Panc1 (cell line): Measurements from ENCODE around the gene RRP1. TPM values are rescaled to one million over a fixed set of nuclear protein-coding genes. Genes with fewer than 3 reads are reported as not detected.

ENCODE experiments used
- ATAC-seq: fragments of 200-7000 bp; cut with Tn5 transposase; 2 replicates; pipeline ENCODE4 v1.9.1; 2020; ENCODE audit warnings: mild to moderate bottlenecking, moderate library complexity
- BruUV-seq: library from RNA; stranded (reverse); fragments of 400-500 nt; replicated peaks from 2 replicates; lab custom pipeline; 2021; lab: Mats Ljungman, UMichigan
- CTCF ChIA-PET: fragments of 300-600 bp; sonication (Branson Sonifier 250); formaldehyde crosslinking; loops from one replicate; lab custom pipeline; 2022; ENCODE audit warnings: antibody characterized with exemption; lab: Charles Lee
- POLR2A ChIA-PET: fragments of 300-600 bp; sonication (Branson Sonifier 250); formaldehyde crosslinking; loops from one replicate; lab custom pipeline; 2022; ENCODE audit warnings: antibody characterized with exemption; lab: Charles Lee
- DNase-seq: peaks from one replicate; pipeline ENCODE4 v3.0.0-alpha.2; 2010; ENCODE audit warnings: low read depth, low spot score
- H3K27ac ChIP-seq: 2 replicates; pipeline ENCODE4 v1.5.1; 2011; ENCODE audit warnings: mild to moderate bottlenecking, low read length, inconsistent platforms
- H3K27me3 ChIP-seq: fragments of 200-500 bp; sonication (Bioruptor generic); 2 replicates; pipeline ENCODE4 v1.6.0; 2014; ENCODE audit warnings: low read length, inconsistent platforms; ENCODE audit not compliant: control insufficient read depth, insufficient read depth
- H3K36me3 ChIP-seq: fragments of 200-500 bp; sonication (Bioruptor generic); 2 replicates; pipeline ENCODE4 v1.5.1; 2014; ENCODE audit warnings: inconsistent platforms, mild to moderate bottlenecking, low read length, moderate library complexity; ENCODE audit not compliant: control insufficient read depth, insufficient read depth
- H3K4me1 ChIP-seq: 2 replicates; pipeline ENCODE4 v1.5.1; 2011; ENCODE audit warnings: inconsistent platforms, mild to moderate bottlenecking, low read length, moderate library complexity; ENCODE audit not compliant: control insufficient read depth, insufficient read depth
- H3K4me3 ChIP-seq, 2 experiments: 2 replicates each; pipeline ENCODE4 v1.5.1; 2011 to 2012; ENCODE audit warnings: low read depth in 2 of 2, low read length in 2 of 2, mild to moderate bottlenecking in 2 of 2, inconsistent platforms in 1 of 2, moderate library complexity in 1 of 2
- H3K9me3 ChIP-seq: fragments of 200-500 bp; sonication (Bioruptor generic); 2 replicates; pipeline ENCODE4 v1.5.1; 2014; ENCODE audit warnings: low read depth, mild to moderate bottlenecking, inconsistent platforms, low read length, moderate library complexity; ENCODE audit not compliant: control insufficient read depth, insufficient read depth
- CTCF ChIP-seq: fragments of 450-650 bp; IDR thresholded peaks from 2 replicates; pipeline ENCODE4 v1.5.1; 2017; ENCODE audit warnings: mild to moderate bottlenecking
- POLR2AphosphoS5 ChIP-seq: IDR thresholded peaks from 2 replicates; pipeline ENCODE4 v1.6.1; 2012; ENCODE audit warnings: mild to moderate bottlenecking, low read depth, low read length, moderate library complexity
- SIN3A ChIP-seq: IDR thresholded peaks from 2 replicates; pipeline ENCODE4 v1.6.1; 2012; ENCODE audit warnings: low read depth, mild to moderate bottlenecking, low read length, moderate library complexity, borderline replicate concordance; ENCODE audit not compliant: insufficient read depth
- TCF7L2 ChIP-seq: IDR thresholded peaks from 2 replicates; pipeline ENCODE4 v1.6.1; 2011; ENCODE audit warnings: mild to moderate bottlenecking, low read depth, low read length, inconsistent platforms
- in situ Hi-C: cut with HindIII; loops from 2 replicates; pipeline ENCODE4 v1.10.0; 2016; ENCODE audit warnings: low sequenced_read_pairs, low pct_unique_long_range_greater_than_20kb
- intact Hi-C: fragments of 100-400 bp; cut with micrococcal nuclease; formaldehyde crosslinking; loops from one replicate; pipeline ENCODE4 v1.10.0; 2022; ENCODE audit not compliant: unreplicated experiment
- total RNA-seq: library from RNA; stranded (reverse); gene quantifications from one replicate; pipeline ENCODE4 v1.2.1, GENCODE V29; 2021; ENCODE audit not compliant: unreplicated experiment
- TF ChIP-seq, protein P1 (sequence below), 2 experiments: IDR thresholded peaks; 2 replicates each; pipeline ENCODE4 v1.6.1; 2011 to 2012; ENCODE audit warnings: low read depth in 2 of 2, control low read depth in 1 of 2, low read length in 1 of 2, mild to moderate bottlenecking in 1 of 2, moderate library complexity in 1 of 2; ENCODE audit not compliant: insufficient read depth in 1 of 2

RRP1 gene
- total RNA-seq, 1 experiment from 2014 or later: 41.8 TPM

- Histone ChIP-seq H3K27me3 (no peaks in the 10 kb centered on the region), H3K4me1 (no peaks in the 10 kb centered on the region), H3K36me3 (no peaks in the 10 kb centered on the region), H3K4me3 (no peak overlapping the region), H3K27ac (no peak overlapping the region), H3K9me3 (no peaks in the 10 kb centered on the region)
- DNase-seq (no peak), ATAC-seq (no peak)
- ChIA-PET POLR2A (interaction anchor here (0.8 kb wide), 1 partner anchor 527 kb away, joined by 7 read pairs; no protein-coding TSS in a partner anchor), CTCF (interaction anchor here (0.5 kb wide), 1 partner anchor 10 kb away, joined by 3 read pairs; no protein-coding TSS in a partner anchor)
- in situ Hi-C loops: no loop called here
- intact Hi-C loops: no loop called here
- no TSS peak for BruUV-seq
- no peak for TF ChIP-seq SIN3A
- TF ChIP-seq CTCF: no peak
- TF ChIP-seq, protein P1, sequence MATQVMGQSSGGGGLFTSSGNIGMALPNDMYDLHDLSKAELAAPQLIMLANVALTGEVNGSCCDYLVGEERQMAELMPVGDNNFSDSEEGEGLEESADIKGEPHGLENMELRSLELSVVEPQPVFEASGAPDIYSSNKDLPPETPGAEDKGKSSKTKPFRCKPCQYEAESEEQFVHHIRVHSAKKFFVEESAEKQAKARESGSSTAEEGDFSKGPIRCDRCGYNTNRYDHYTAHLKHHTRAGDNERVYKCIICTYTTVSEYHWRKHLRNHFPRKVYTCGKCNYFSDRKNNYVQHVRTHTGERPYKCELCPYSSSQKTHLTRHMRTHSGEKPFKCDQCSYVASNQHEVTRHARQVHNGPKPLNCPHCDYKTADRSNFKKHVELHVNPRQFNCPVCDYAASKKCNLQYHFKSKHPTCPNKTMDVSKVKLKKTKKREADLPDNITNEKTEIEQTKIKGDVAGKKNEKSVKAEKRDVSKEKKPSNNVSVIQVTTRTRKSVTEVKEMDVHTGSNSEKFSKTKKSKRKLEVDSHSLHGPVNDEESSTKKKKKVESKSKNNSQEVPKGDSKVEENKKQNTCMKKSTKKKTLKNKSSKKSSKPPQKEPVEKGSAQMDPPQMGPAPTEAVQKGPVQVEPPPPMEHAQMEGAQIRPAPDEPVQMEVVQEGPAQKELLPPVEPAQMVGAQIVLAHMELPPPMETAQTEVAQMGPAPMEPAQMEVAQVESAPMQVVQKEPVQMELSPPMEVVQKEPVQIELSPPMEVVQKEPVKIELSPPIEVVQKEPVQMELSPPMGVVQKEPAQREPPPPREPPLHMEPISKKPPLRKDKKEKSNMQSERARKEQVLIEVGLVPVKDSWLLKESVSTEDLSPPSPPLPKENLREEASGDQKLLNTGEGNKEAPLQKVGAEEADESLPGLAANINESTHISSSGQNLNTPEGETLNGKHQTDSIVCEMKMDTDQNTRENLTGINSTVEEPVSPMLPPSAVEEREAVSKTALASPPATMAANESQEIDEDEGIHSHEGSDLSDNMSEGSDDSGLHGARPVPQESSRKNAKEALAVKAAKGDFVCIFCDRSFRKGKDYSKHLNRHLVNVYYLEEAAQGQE (IDR thresholded peaks at IDR 0.05; ENCODE audit: insufficient read depth in 1 of 2, low read depth in 2 of 2, low read length in 1 of 2): no peak
- TF ChIP-seq TCF7L2: no peak
- TF ChIP-seq POLR2AphosphoS5: no peak
Measured at GRCh38 chr21:43851593-43851992, 62.2 kb downstream of the RRP1 start.

- Histone ChIP-seq H3K4me1 (no peaks in the 10 kb centered on the region), H3K4me3 (no peak overlapping the region), H3K27me3 (no peaks in the 10 kb centered on the region), H3K9me3 (no peaks in the 10 kb centered on the region), H3K36me3 (no peaks in the 10 kb centered on the region), H3K27ac (no peak overlapping the region)
- ChIA-PET CTCF (interaction anchor here (0.6 kb wide), 1 partner anchor 41 kb away, joined by 3 read pairs; no protein-coding TSS in a partner anchor), POLR2A (no interaction called here)
- in situ Hi-C loops (no loop called here), intact Hi-C loops (no loop called here)
- TF ChIP-seq, protein P1 (IDR thresholded peaks at IDR 0.05; ENCODE audit: insufficient read depth in 1 of 2, low read depth in 2 of 2, low read length in 1 of 2): no peak
- TF ChIP-seq CTCF (no peak), POLR2AphosphoS5 (no peak), TCF7L2 (no peak), SIN3A (no peak)
- DNase-seq: no peak
- no peak for ATAC-seq
- BruUV-seq: no TSS peak
Measured at GRCh38 chr21:43853851-43854772, 64.7 kb downstream of the RRP1 start.
